ENCODE results near the gene PLA2G4F. TPM values are rescaled to one million over a fixed set of nuclear protein-coding genes. Genes with fewer than 3 reads are reported as not detected.

Gene PLA2G4F
- total RNA-seq, 1 donor, result not detected

DNA sequence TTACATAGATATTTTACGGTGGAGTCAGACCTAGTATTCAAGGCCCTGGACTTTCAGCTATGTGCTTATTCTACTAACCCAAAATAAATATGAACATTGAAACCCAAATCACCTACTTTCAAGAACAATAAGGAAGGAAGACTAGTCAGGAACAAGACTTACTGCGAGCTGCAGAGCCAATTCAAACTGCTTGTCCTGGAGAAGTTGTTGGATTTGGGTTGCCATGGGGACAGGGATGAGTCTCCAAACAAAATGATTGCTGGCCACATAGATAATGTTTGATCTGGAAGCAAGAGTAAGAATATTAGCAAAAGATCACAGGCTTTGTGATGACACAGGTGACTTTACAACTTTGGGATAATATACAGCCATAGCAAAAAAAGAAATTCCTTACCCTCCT lies 21.6 kb upstream of the PLA2G4F start:
- no peak for DNase-seq (ENCODE audit: insufficient read length, low spot score, missing footprints)
- no peaks in the 10 kb centered on the region for H3K4me1 ChIP-seq (ENCODE audit: insufficient read depth, low read length)
- H4K20me1 ChIP-seq (ENCODE audit: insufficient read depth, low read length), result no peaks in the 10 kb centered on the region
- H3K4me3 ChIP-seq (ENCODE audit: insufficient read depth, low read length), result no peak overlapping the region
- H2AFZ ChIP-seq (ENCODE audit: low read length), result no peak overlapping the region
- H3K27ac ChIP-seq (ENCODE audit: low read depth, low read length), result no peak overlapping the region
- H3K4me2 ChIP-seq (ENCODE audit: insufficient read depth, low read length), result no peak overlapping the region
- no peaks in the 10 kb centered on the region for H3K9me3 ChIP-seq (ENCODE audit: low read depth, low read length)
- H3K79me2 ChIP-seq (ENCODE audit: insufficient read depth, low read length), result no peaks in the 10 kb centered on the region
- H3K36me3 ChIP-seq (ENCODE audit: insufficient read depth, low read length), result peaks cover 61% of the 10 kb centered on the region
- no peaks in the 10 kb centered on the region for H3K27me3 ChIP-seq (ENCODE audit: insufficient read depth, low read length)
- TF ChIP-seq, protein P1, sequence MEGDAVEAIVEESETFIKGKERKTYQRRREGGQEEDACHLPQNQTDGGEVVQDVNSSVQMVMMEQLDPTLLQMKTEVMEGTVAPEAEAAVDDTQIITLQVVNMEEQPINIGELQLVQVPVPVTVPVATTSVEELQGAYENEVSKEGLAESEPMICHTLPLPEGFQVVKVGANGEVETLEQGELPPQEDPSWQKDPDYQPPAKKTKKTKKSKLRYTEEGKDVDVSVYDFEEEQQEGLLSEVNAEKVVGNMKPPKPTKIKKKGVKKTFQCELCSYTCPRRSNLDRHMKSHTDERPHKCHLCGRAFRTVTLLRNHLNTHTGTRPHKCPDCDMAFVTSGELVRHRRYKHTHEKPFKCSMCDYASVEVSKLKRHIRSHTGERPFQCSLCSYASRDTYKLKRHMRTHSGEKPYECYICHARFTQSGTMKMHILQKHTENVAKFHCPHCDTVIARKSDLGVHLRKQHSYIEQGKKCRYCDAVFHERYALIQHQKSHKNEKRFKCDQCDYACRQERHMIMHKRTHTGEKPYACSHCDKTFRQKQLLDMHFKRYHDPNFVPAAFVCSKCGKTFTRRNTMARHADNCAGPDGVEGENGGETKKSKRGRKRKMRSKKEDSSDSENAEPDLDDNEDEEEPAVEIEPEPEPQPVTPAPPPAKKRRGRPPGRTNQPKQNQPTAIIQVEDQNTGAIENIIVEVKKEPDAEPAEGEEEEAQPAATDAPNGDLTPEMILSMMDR (IDR thresholded peaks at IDR 0.05; ENCODE audit: extremely low read depth, low read depth, low read length), result no peak

DNA sequence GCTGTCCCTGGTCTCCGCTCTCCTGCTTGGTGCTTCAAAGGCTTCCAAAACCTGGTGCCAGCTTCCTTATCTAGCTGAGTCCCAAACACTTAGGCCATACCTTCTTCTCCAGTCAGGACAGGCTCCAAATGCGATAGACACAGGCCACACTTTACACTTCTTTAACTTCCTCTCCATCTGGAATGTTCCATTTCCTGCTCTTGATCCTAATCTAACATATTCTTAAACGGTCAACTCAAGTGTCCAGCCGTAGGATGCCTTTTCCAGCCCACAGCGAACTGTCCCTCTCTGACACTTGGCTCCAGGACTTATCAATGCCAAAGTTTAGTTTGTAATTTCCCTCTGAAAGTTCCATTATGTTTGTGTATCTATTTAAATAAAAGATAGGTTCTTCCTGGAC lies 19.2 kb upstream of the PLA2G4F start:
- DNase-seq (ENCODE audit: insufficient read length, low spot score, missing footprints), result no peak
- Histone ChIP-seq H3K4me3 (ENCODE audit: insufficient read depth, low read length) (no peak overlapping the region), H3K9me3 (ENCODE audit: low read depth, low read length) (no peaks in the 10 kb centered on the region), H3K79me2 (ENCODE audit: insufficient read depth, low read length) (no peaks in the 10 kb centered on the region), H2AFZ (ENCODE audit: low read length) (no peak overlapping the region), H3K4me1 (ENCODE audit: insufficient read depth, low read length) (no peaks in the 10 kb centered on the region), H4K20me1 (ENCODE audit: insufficient read depth, low read length) (no peaks in the 10 kb centered on the region), H3K27ac (ENCODE audit: low read depth, low read length) (no peak overlapping the region), H3K36me3 (ENCODE audit: insufficient read depth, low read length) (peaks cover 69% of the 10 kb centered on the region), H3K27me3 (ENCODE audit: insufficient read depth, low read length) (no peaks in the 10 kb centered on the region), H3K4me2 (ENCODE audit: insufficient read depth, low read length) (no peak overlapping the region)
- TF ChIP-seq, protein P1 (IDR thresholded peaks at IDR 0.05; ENCODE audit: extremely low read depth, low read depth, low read length), result no peak

DNA sequence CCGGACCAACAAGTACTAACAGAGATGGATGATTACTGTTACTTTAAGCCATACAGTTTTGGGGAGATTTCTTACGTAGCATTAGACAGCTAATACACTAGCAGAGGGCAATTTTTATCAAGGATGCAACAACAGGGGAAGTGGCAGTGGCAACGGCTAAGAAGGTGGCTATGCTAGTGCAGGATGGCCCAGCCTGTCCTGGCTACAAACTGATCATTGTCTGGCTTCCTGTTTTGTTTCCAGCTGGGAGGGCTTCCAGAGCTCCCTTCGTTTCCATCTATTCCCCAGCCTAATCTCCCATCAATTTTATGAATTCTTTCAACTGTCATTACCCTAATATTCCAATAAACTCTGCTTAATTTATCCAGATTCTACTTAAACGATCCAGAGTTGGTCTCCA lies 16.0 kb upstream of the PLA2G4F start:
- no peaks in the 10 kb centered on the region for H3K4me1 ChIP-seq (ENCODE audit: insufficient read depth, low read length)
- H3K4me3 ChIP-seq (ENCODE audit: insufficient read depth, low read length), result no peak overlapping the region
- no peak overlapping the region for H3K27ac ChIP-seq (ENCODE audit: low read depth, low read length)
- no peaks in the 10 kb centered on the region for H3K9me3 ChIP-seq (ENCODE audit: low read depth, low read length)
- no peak for DNase-seq (ENCODE audit: insufficient read length, low spot score, missing footprints)
- H2AFZ ChIP-seq (ENCODE audit: low read length), result no peak overlapping the region
- H3K27me3 ChIP-seq (ENCODE audit: insufficient read depth, low read length), result no peaks in the 10 kb centered on the region
- peaks cover 70% of the 10 kb centered on the region for H3K36me3 ChIP-seq (ENCODE audit: insufficient read depth, low read length)
- no peaks in the 10 kb centered on the region for H4K20me1 ChIP-seq (ENCODE audit: insufficient read depth, low read length)
- H3K79me2 ChIP-seq (ENCODE audit: insufficient read depth, low read length), result no peaks in the 10 kb centered on the region
- TF ChIP-seq, protein P1 (IDR thresholded peaks at IDR 0.05; ENCODE audit: extremely low read depth, low read depth, low read length), result no peak
- no peak overlapping the region for H3K4me2 ChIP-seq (ENCODE audit: insufficient read depth, low read length)

DNA sequence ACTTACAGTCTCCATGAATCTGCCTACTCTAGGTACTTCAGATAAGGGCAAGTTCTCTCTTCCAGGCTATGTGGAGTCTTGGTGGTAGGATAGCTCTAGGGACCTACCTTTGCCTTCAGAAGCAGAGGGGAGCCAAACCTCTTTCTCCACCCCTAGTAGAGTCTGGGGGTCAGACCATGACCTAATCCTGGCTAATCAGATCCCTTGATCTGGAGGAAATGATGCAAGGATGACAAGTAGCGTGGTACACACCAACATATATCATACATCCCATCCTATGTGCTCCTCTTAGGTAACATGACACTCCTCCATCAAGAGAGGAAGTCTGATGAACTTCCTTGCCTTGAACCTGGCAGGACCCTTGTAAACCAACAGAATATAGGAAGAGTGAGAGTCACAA lies 15.4 kb upstream of the PLA2G4F start:
- Histone ChIP-seq H3K79me2 (ENCODE audit: insufficient read depth, low read length) (no peaks in the 10 kb centered on the region), H3K4me3 (ENCODE audit: insufficient read depth, low read length) (no peak overlapping the region), H3K4me2 (ENCODE audit: insufficient read depth, low read length) (no peak overlapping the region), H3K27me3 (ENCODE audit: insufficient read depth, low read length) (no peaks in the 10 kb centered on the region), H2AFZ (ENCODE audit: low read length) (no peak overlapping the region), H3K36me3 (ENCODE audit: insufficient read depth, low read length) (peaks cover 71% of the 10 kb centered on the region), H3K27ac (ENCODE audit: low read depth, low read length) (no peak overlapping the region), H3K4me1 (ENCODE audit: insufficient read depth, low read length) (no peaks in the 10 kb centered on the region), H3K9me3 (ENCODE audit: low read depth, low read length) (no peaks in the 10 kb centered on the region), H4K20me1 (ENCODE audit: insufficient read depth, low read length) (no peaks in the 10 kb centered on the region)
- DNase-seq (ENCODE audit: insufficient read length, low spot score, missing footprints), result no peak
- TF ChIP-seq, protein P1 (IDR thresholded peaks at IDR 0.05; ENCODE audit: extremely low read depth, low read depth, low read length), result no peak
